WTC11 (cell line): ENCODE measurements around the gene KRTAP12-4. TPM values are rescaled to one million over a fixed set of nuclear protein-coding genes. Genes with fewer than 3 reads are reported as not detected.
"Not testable (repeated sequence)": the region's sequence is repeated elsewhere in the genome, so short reads cannot be mapped to it uniquely, and the experiment has no call there.

ENCODE experiments used
- ATAC-seq: fragments of 200-7000 bp; cut with Tn5 transposase; 2 replicates; pipeline ENCODE4 v1.10.0; 2021; ENCODE audit warnings: mild to moderate bottlenecking, moderate library complexity
- CTCF ChIA-PET: fragments of 300-600 bp; sonication (Branson Sonifier 250); formaldehyde crosslinking; loops from one replicate; lab custom pipeline; 2021; ENCODE audit warnings: antibody characterized with exemption; lab: Charles Lee
- POLR2A ChIA-PET: fragments of 350-600 bp; sonication (Branson Sonifier 250); formaldehyde crosslinking; loops from one replicate; lab custom pipeline; 2021; ENCODE audit warnings: antibody characterized with exemption; lab: Charles Lee
- DNase-seq: peaks from one replicate; pipeline ENCODE4 v3.0.0; 2021; ENCODE audit warnings: low spot score
- H3K27ac Mint-ChIP-seq: 2 replicates; pipeline ENCODE4 v1.8.0; 2021; ENCODE audit warnings: mixed read lengths
- H3K27me3 Mint-ChIP-seq: 2 replicates; pipeline ENCODE4 v1.8.0; 2021; ENCODE audit warnings: low read depth, mild to moderate bottlenecking, moderate library complexity, mixed read lengths
- H3K36me3 Mint-ChIP-seq: 2 replicates; pipeline ENCODE4 v1.8.0; 2021; ENCODE audit warnings: mixed read lengths
- H3K4me1 Mint-ChIP-seq: 2 replicates; pipeline ENCODE4 v1.8.0; 2022; ENCODE audit warnings: mixed read lengths
- H3K4me3 Mint-ChIP-seq: 2 replicates; pipeline ENCODE4 v1.8.0; 2021; ENCODE audit warnings: mild to moderate bottlenecking, moderate library complexity, mixed read lengths
- H3K9me3 Mint-ChIP-seq: 2 replicates; pipeline ENCODE4 v1.8.0; 2021; ENCODE audit warnings: mixed read lengths
- CREM ChIP-seq: sonication (generic); formaldehyde crosslinking; IDR thresholded peaks from 2 replicates; pipeline ENCODE4 v1.8.1; 2022; ENCODE audit warnings: mild to moderate bottlenecking, missing genetic modification reagents, moderate library complexity
- CTCF ChIP-seq: fragments of 200-600 bp; IDR thresholded peaks from 2 replicates; pipeline ENCODE4 v1.8.0; 2022; ENCODE audit warnings: antibody characterized with exemption
- GRHL2 ChIP-seq: fragments of 250-450 bp; sonication (Bioruptor Pico); IDR thresholded peaks from 2 replicates; pipeline ENCODE4 v1.8.0; 2022; ENCODE audit warnings: mild to moderate bottlenecking, moderate library complexity; ENCODE audit not compliant: insufficient replicate concordance, severe bottlenecking
- JAZF1 ChIP-seq: fragments of 250-450 bp; sonication (Bioruptor Pico); IDR thresholded peaks from 2 replicates; pipeline ENCODE4 v1.9.0; 2021; ENCODE audit warnings: moderate library complexity, mild to moderate bottlenecking, inconsistent platforms
- MAX ChIP-seq: sonication (generic); formaldehyde crosslinking; IDR thresholded peaks from 2 replicates; pipeline ENCODE4 v1.8.0; 2022; ENCODE audit warnings: mild to moderate bottlenecking, missing genetic modification reagents
- NFE2L1 ChIP-seq: sonication (generic); formaldehyde crosslinking; IDR thresholded peaks from 2 replicates; pipeline ENCODE4 v1.8.1; 2023; ENCODE audit warnings: missing genetic modification reagents
- NR1H2 ChIP-seq: sonication (generic); formaldehyde crosslinking; IDR thresholded peaks from 2 replicates; pipeline ENCODE4 v1.9.0; 2021; ENCODE audit warnings: mild to moderate bottlenecking, moderate library complexity, missing genetic modification reagents
- PREB ChIP-seq: sonication (generic); formaldehyde crosslinking; IDR thresholded peaks from 2 replicates; pipeline ENCODE4 v1.8.1; 2022; ENCODE audit warnings: mild to moderate bottlenecking, missing genetic modification reagents, moderate library complexity, borderline replicate concordance
- TEAD1 ChIP-seq: sonication (generic); formaldehyde crosslinking; IDR thresholded peaks from 2 replicates; pipeline ENCODE4 v1.8.0; 2022; ENCODE audit warnings: mild to moderate bottlenecking, missing genetic modification reagents
- TEAD4 ChIP-seq: sonication (generic); formaldehyde crosslinking; IDR thresholded peaks from 2 replicates; pipeline ENCODE4 v1.8.0; 2022; ENCODE audit warnings: mild to moderate bottlenecking, missing genetic modification reagents
- ZNF263 ChIP-seq: sonication (generic); formaldehyde crosslinking; IDR thresholded peaks from 2 replicates; pipeline ENCODE4 v1.8.1; 2022; ENCODE audit warnings: low read depth, mild to moderate bottlenecking, moderate library complexity, missing genetic modification reagents
- ZNF281 ChIP-seq: sonication (generic); formaldehyde crosslinking; IDR thresholded peaks from 2 replicates; pipeline ENCODE4 v1.8.0; 2023; ENCODE audit warnings: mild to moderate bottlenecking, missing genetic modification reagents
- ZNF317 ChIP-seq: sonication (generic); formaldehyde crosslinking; IDR thresholded peaks from 2 replicates; pipeline ENCODE4 v1.8.1; 2023; ENCODE audit warnings: low read depth, mild to moderate bottlenecking, moderate library complexity, missing genetic modification reagents, borderline replicate concordance
- ZNF425 ChIP-seq: fragments of 250-450 bp; sonication (Bioruptor Pico); conservative IDR thresholded peaks from 2 replicates; pipeline ENCODE4 v1.9.0; 2021; ENCODE audit warnings: mild to moderate bottlenecking
- total RNA-seq: library from RNA; stranded (reverse); gene quantifications from 3 replicates; pipeline ENCODE4 v1.2.3, GENCODE V29; 2021

Gene KRTAP12-4
- total RNA-seq, 1 experiment from 2014 or later = not detected

- ATAC-seq (no peak), DNase-seq (no peak)
- ChIA-PET POLR2A (no interaction called here), CTCF (no interaction called here)
- Mint-ChIP-seq H3K27ac (no peak overlapping the region), H3K4me1 (peaks cover 6% of the 10 kb centered on the region), H3K4me3 (no peak overlapping the region), H3K36me3 (peaks cover 25% of the 10 kb centered on the region), H3K9me3 (peaks cover 40% of the 10 kb centered on the region), H3K27me3 (peaks cover 8% of the 10 kb centered on the region; the same call in 1 of the 2 replicates)
- TF ChIP-seq NR1H2 (CRISPR knock-in tag) (no peak), ZNF263 (CRISPR knock-in tag) (no peak), PREB (CRISPR knock-in tag) (no peak), GRHL2 (CRISPR knock-in tag) (no peak), ZNF281 (no peak), CTCF (no peak), ZNF425 (no peak), TEAD1 (CRISPR knock-in tag) (no peak)
These were observed 13.7 kb downstream of the KRTAP12-4 start for GRCh38 chr21:44640761-44641160.

- H3K9me3 Mint-ChIP-seq = peaks cover 35% of the 10 kb centered on the region
- ATAC-seq (no peak), DNase-seq (no peak)
- ChIA-PET CTCF (no interaction called here), POLR2A (no interaction called here)
- TF ChIP-seq NR1H2 (CRISPR knock-in tag) = no peak
- TF ChIP-seq NFE2L1 (CRISPR knock-in tag) = no peak
- TF ChIP-seq MAX (CRISPR knock-in tag) = no peak
- TF ChIP-seq CREM = no peak
- no peak for TF ChIP-seq ZNF281
- no peak for TF ChIP-seq TEAD4 (CRISPR knock-in tag)
- TF ChIP-seq ZNF317 (CRISPR knock-in tag) = no peak
- no peak for TF ChIP-seq JAZF1 (CRISPR knock-in tag)
- peaks cover 6% of the 10 kb centered on the region for H3K4me1 Mint-ChIP-seq
- H3K27me3 Mint-ChIP-seq = peaks cover 4% of the 10 kb centered on the region; the same call in 1 of the 2 replicates
- no peak overlapping the region for H3K4me3 Mint-ChIP-seq
- H3K27ac Mint-ChIP-seq = no peak overlapping the region
- peaks cover 16% of the 10 kb centered on the region for H3K36me3 Mint-ChIP-seq
These were observed 15.2 kb downstream of the KRTAP12-4 start for GRCh38 chr21:44639331-44639655.

GRCh38 chr21:44638506-44639330 lies 15.7 kb downstream of the KRTAP12-4 start:
- H3K27ac Mint-ChIP-seq, POLR2A ChIA-PET, DNase-seq, ATAC-seq, CTCF ChIA-PET, H3K4me1 Mint-ChIP-seq, H3K27me3 Mint-ChIP-seq, H3K4me3 Mint-ChIP-seq: not testable (repeated sequence)
- peaks cover 13% of the 10 kb centered on the region for H3K36me3 Mint-ChIP-seq
- peaks cover 31% of the 10 kb centered on the region for H3K9me3 Mint-ChIP-seq

GRCh38 chr21:44637851-44638348 lies 16.6 kb downstream of the KRTAP12-4 start:
- CTCF ChIA-PET, H3K27me3 Mint-ChIP-seq, H3K27ac Mint-ChIP-seq, DNase-seq, H3K4me1 Mint-ChIP-seq, POLR2A ChIA-PET, ATAC-seq, H3K4me3 Mint-ChIP-seq: not testable (repeated sequence)
- H3K9me3 Mint-ChIP-seq = peaks cover 34% of the 10 kb centered on the region
- H3K36me3 Mint-ChIP-seq = peaks cover 17% of the 10 kb centered on the region
